Erythroblast (primary cell): ENCODE measurements around the gene WNK4.

Experiments
- GATA1 ChIP-seq: IDR thresholded peaks from 2 replicates; pipeline ENCODE4 v1.6.1; 2011; ENCODE audit warnings: low read depth, mild to moderate bottlenecking, control low read depth, low read length, moderate library complexity
- POLR2A ChIP-seq: IDR thresholded peaks from 2 replicates; pipeline ENCODE4 v1.6.1; 2011; ENCODE audit warnings: mild to moderate bottlenecking, low read length

- TF ChIP-seq POLR2A (no peak), GATA1 (no peak)
Observed at GRCh38 chr17:42783791-42784138, 3.4 kb downstream of the WNK4 start.
